Measurements from ENCODE around the gene PIN4.
"Not testable (repeated sequence)": the region's sequence is repeated elsewhere in the genome, so short reads cannot be mapped to it uniquely, and the experiment has no call there.

Gene PIN4

DNA sequence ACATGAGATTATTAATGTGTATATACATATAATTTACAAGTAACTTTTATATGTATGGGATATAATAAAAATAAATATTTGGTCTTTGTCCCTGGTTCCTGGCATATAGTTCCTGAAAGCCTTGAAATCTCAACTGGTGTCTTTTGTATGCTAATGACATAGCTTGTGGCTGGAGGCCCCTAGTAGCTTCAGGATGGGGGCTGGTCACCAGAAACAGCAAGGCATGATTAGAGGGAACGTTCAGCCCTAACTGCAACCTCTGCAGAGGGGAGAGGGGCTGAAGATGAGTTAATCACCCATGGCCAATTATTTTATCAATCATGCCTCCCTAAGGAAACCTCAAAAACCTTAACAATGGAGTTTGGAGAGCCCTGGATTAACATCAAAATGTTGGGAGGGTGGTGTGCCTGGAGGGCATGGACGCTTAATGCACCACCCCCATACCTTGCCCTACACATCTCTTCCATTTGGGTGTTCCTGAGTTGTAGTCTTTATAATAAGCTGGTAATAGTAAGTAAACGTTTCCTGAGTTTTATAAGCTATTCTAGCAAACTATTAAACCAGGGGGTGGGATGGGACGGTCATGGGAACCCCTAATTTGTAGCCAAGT is 21.3 kb downstream of the PIN4 start:
- TF ChIP-seq, protein P1, sequence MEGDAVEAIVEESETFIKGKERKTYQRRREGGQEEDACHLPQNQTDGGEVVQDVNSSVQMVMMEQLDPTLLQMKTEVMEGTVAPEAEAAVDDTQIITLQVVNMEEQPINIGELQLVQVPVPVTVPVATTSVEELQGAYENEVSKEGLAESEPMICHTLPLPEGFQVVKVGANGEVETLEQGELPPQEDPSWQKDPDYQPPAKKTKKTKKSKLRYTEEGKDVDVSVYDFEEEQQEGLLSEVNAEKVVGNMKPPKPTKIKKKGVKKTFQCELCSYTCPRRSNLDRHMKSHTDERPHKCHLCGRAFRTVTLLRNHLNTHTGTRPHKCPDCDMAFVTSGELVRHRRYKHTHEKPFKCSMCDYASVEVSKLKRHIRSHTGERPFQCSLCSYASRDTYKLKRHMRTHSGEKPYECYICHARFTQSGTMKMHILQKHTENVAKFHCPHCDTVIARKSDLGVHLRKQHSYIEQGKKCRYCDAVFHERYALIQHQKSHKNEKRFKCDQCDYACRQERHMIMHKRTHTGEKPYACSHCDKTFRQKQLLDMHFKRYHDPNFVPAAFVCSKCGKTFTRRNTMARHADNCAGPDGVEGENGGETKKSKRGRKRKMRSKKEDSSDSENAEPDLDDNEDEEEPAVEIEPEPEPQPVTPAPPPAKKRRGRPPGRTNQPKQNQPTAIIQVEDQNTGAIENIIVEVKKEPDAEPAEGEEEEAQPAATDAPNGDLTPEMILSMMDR (conservative IDR thresholded peaks at IDR 0.05; ENCODE audit: low read depth, low read length) = no peak
- DNase-seq (ENCODE audit: low read depth) = no peak
- H3K4me3 ChIP-seq (ENCODE audit: low read length) = no peak overlapping the region

DNA sequence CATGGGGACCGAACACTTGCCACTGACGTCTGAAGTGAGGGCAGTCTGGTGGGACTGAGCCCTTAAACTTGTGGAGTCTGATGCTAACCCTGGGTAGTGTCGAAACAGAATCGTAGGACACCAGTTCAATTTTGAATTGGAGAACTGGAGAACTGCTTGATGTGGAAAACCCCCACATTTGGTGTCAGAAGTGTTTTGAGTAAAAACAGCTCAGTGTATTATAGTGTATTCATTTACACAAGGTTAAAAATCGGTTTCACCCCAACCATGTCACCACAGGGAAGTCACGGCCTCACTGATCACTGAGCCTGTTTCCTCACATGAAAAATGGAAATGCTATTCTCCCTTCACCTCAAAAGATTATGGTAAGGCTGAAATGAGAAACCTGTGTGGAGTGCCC is 21.9 kb downstream of the PIN4 start:
- no peak overlapping the region for H3K4me3 ChIP-seq (ENCODE audit: low read length)
- TF ChIP-seq, protein P1 (conservative IDR thresholded peaks at IDR 0.05; ENCODE audit: low read depth, low read length) = no peak
- DNase-seq (ENCODE audit: low read depth) = no peak

DNA sequence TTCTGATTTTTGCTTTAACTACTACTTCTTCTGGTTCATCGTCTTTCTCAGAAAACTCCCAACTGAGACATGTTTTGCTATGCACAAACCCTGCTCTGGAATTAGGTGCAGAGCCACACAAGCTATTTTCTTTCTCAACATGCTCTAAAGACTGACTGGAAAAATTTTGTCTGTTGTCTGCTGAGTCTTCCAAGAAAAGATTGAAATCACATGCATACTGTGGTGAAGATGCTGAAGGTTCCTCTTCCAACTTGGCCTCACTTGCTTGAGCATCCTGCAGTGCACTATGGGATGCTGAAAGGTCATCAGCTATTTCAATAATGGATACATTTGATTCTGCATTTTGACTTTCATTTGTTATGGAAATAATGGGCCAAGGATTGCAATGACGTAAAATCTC is 24.1 kb downstream of the PIN4 start:
- DNase-seq (ENCODE audit: low read depth) = no peak
- H3K4me3 ChIP-seq (ENCODE audit: low read length) = no peak overlapping the region
- TF ChIP-seq, protein P1 (conservative IDR thresholded peaks at IDR 0.05; ENCODE audit: low read depth, low read length) = no peak

DNA sequence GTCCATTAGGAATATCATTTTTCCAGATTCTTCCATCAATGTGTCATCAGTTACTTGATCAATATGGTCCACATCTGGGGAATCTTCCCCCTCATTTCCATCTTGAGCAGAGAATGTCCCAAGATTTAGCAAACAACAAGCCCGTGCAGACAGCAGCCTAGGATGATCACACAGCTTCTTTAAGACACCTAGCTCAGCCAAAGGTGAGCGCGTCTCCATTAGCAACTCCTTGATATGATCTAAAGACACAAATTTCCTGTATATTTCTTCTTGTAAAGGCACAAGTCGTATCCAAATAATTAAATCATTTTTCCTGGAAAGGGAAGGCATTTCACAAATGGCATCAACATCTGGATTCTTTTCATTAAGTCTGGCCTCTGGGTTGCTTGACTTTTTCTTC is 25.8 kb downstream of the PIN4 start:
- TF ChIP-seq, protein P1 (conservative IDR thresholded peaks at IDR 0.05; ENCODE audit: low read depth, low read length) = no peak
- no peak overlapping the region for H3K4me3 ChIP-seq (ENCODE audit: low read length)
- no peak for DNase-seq (ENCODE audit: low read depth)

DNA sequence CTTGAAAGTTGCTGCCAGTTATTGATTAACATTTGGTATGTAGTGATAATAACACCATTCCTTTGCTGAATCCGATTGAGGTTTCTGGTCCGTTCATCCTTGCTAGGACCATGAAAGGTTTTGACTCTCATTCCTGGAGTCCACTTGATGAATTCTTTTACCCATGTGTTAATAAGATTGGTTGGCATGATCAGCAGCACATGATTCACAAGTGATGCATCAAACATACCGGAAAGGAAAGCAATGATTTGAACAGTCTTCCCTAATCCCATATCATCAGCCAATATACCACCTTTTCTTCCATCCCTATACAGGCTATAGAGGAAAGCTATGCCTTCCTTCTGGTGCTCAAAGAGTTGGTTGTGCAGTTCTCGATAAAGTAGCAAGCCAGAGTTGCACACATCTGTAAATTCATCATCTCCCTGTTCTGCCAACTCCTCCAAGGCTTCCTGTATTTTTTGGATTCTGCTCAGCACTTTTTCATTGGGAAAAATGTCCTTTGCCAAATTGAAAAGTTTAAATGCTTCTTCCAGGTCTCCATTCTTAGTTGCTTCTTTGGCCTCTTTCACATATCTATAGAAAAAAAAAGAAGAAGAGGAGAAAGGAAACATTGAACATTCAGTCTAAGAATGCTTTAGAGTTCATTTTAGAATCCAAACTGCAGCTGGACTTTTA is 26.7 kb downstream of the PIN4 start:
- no peak for DNase-seq (ENCODE audit: low read depth)
- H3K4me3 ChIP-seq (ENCODE audit: low read length) = no peak overlapping the region
- TF ChIP-seq, protein P1 (conservative IDR thresholded peaks at IDR 0.05; ENCODE audit: low read depth, low read length) = no peak

DNA sequence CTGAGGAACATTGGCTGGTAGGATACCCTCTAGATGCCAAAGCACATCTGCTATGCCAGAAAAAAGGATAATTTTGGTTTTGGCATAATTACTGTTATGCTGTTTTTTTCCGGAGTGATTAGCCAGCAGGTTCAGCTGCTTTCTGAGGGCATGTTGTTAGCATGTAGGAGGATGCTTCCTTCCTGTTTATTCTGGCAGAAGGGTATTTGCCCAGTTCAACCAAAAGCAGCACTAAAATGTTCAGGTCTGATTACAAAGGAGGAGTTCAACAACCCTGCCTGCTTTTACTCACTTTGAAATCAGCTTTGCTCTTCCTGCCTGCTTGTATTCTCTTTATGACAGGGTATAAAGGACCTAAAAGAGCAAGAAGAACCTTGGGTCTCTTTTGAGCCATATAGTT is 35.4 kb downstream of the PIN4 start:
- TF ChIP-seq, protein P1 (conservative IDR thresholded peaks at IDR 0.05; ENCODE audit: low read depth, low read length) = no peak
- no peak overlapping the region for H3K4me3 ChIP-seq (ENCODE audit: low read length)
- no peak for DNase-seq (ENCODE audit: low read depth)

DNA sequence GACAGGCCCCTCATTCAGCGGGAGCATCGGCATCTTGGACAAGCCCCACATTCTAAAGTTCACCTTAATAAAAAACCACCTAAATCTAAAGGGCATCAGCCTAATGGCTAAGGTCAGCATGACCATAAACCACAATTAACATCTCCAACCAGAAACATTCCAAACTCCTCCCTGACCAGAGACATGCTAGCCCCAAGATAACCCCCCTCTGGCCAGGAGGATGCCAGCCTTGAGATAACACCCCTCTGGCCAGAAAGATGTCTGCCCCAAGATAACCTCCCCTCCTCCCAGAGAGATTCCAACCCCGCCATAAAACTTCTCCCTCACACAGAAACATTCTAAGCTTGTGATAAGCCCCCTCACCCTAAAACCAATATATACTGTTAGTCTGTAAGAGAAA is 38.8 kb downstream of the PIN4 start:
- not testable (repeated sequence) for DNase-seq (ENCODE audit: low read depth)

More for the DNA sequence above, 38.8 kb downstream of the PIN4 start:
- not testable (repeated sequence) for H3K4me3 ChIP-seq (ENCODE audit: low read length)
